ENCODE results near the gene MLH3.
A peak's percentile ranks its signal among the peaks of the same experiment; 100 is the strongest.

The MLH3 gene

GRCh38 chr14:75081660-75082229 lies 30.5 kb upstream of the MLH3 start:
- DNase-seq (ENCODE audit: extremely low read depth, low read depth), result no peak
- TF ChIP-seq CTCF (IDR thresholded peaks at IDR 0.05; ENCODE audit: low read depth, low read length, missing control alignments), result no peak
- no peak overlapping the region for H3K4me3 ChIP-seq (replicated peaks; ENCODE audit: low read depth, low read length)

DNA sequence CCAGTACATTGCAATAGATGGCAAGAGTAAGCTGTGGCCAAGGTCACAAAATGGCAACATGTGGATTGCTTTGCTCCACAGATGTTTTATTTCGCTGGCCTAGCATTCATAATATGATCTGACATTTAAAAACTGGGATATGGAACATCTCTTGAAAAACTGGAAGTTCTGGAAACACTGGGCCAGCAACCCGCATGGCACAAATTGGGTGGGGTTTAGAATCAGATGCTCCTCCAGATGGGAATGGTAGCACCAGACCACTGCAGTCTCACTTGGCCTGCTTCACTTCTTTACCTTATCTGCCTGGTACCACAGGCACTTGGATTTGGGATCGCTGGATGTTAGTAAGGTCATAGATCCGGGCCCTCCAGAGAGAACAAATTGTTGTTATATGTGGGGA lies 28.3 kb upstream of the MLH3 start:
- no peak overlapping the region for H3K4me3 ChIP-seq (replicated peaks; ENCODE audit: low read depth, low read length)
- no peak for TF ChIP-seq CTCF (IDR thresholded peaks at IDR 0.05; ENCODE audit: low read depth, low read length, missing control alignments)
- DNase-seq (ENCODE audit: extremely low read depth, low read depth), result no peak

- H3K4me3 ChIP-seq (replicated peaks; ENCODE audit: low read depth, low read length), result no peak overlapping the region
- no peak for DNase-seq (ENCODE audit: extremely low read depth, low read depth)
- no peak for TF ChIP-seq CTCF (IDR thresholded peaks at IDR 0.05; ENCODE audit: low read depth, low read length, missing control alignments)
These were observed 26.5 kb upstream of the MLH3 start for GRCh38 chr14:75077794-75078193.

DNA sequence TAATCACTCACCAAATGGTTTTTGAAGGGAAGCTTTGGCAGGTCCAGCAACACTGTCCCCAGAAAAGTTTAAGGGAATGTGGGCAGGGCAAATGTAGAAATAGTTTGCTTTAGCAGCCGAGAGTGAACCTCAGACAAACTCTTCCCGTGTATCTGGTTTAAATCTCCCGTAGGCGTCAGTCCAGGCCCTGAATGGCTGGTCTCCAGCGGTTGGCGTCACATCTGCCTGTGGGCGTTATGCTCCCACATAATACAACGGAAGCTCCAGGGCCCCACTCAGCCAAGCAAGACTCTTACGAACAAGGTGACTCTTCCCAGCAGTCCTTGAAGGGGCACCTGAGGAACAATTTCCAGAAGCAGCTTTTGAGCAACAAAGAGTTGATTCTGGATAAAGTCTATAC lies 19.1 kb upstream of the MLH3 start:
- H3K4me3 ChIP-seq (replicated peaks; ENCODE audit: low read depth, low read length), result no peak overlapping the region
- no peak for TF ChIP-seq CTCF (IDR thresholded peaks at IDR 0.05; ENCODE audit: low read depth, low read length, missing control alignments)
- DNase-seq (ENCODE audit: extremely low read depth, low read depth), result no peak

DNA sequence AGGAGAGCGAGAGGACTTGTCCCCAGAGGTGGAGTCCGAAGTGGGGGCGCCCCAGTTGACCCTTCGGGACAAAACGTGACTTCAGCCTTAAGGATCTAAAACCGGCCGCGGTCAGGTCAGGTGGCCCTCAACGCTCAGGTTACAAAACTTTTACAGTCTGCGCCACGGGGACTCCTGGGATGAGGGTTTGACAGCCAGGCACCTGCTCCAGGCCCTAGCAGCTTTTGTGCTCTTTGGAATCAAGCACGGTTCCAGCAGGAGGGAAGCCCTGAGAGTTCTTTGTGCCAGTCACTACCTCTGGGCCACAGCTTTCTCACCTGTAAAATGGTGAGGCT lies 18.5 kb upstream of the MLH3 start:
- TF ChIP-seq CTCF (IDR thresholded peaks at IDR 0.05; ENCODE audit: low read depth, low read length, missing control alignments), result no peak
- peak overlapping the region; percentile 43; the same call in 1 of the 2 replicates for H3K4me3 ChIP-seq (replicated peaks; ENCODE audit: low read depth, low read length)
- DNase-seq (ENCODE audit: extremely low read depth, low read depth), result no peak

- H3K4me3 ChIP-seq (replicated peaks; ENCODE audit: low read depth, low read length), result peak within 1 kb of the TSS; percentile 43
- DNase-seq (ENCODE audit: extremely low read depth, low read depth), result no peak
- no peak for TF ChIP-seq CTCF (IDR thresholded peaks at IDR 0.05; ENCODE audit: low read depth, low read length, missing control alignments)
These were observed 18.0 kb upstream of the MLH3 start, which contains the start of gene ZC2HC1C for GRCh38 chr14:75069121-75069810. ZC2HC1C (plus strand) TSS chr14:75069641; CDS start chr14:75070574, 933 bp downstream.
